HG02840 (cell line): ENCODE measurements around the gene GFRA4.

Experiments used
- ATAC-seq: cut with Tn5 transposase; IDR thresholded peaks from one replicate; pipeline ENCODE4 v1.9.1; 2021; ENCODE audit warnings: mild to moderate bottlenecking, moderate library complexity, moderate number of reproducible peaks; ENCODE audit not compliant: unreplicated experiment, low FRiP score

Gene GFRA4

GRCh38 chr20:3696200-3696599 lies 33.0 kb upstream of the GFRA4 start:
- ATAC-seq = no peak

- ATAC-seq = no peak
Observed at GRCh38 chr20:3694864-3695263, 31.7 kb upstream of the GFRA4 start.

- ATAC-seq = no peak
Observed at GRCh38 chr20:3693376-3693775, 30.2 kb upstream of the GFRA4 start.

GRCh38 chr20:3692706-3693294 lies 29.6 kb upstream of the GFRA4 start:
- ATAC-seq = no peak

GRCh38 chr20:3691897-3692296 lies 28.7 kb upstream of the GFRA4 start:
- no peak for ATAC-seq

- no peak for ATAC-seq
Observed at GRCh38 chr20:3691306-3691705, 28.1 kb upstream of the GFRA4 start.

GRCh38 chr20:3690413-3690812 lies 27.2 kb upstream of the GFRA4 start:
- no peak for ATAC-seq

GRCh38 chr20:3689978-3690377 lies 26.8 kb upstream of the GFRA4 start:
- ATAC-seq = no peak

- ATAC-seq = no peak
Observed at GRCh38 chr20:3687655-3688054, 24.5 kb upstream of the GFRA4 start.

- ATAC-seq = no peak
Observed at GRCh38 chr20:3686867-3687321, 23.7 kb upstream of the GFRA4 start.

GRCh38 chr20:3686421-3686820 lies 23.2 kb upstream of the GFRA4 start:
- no peak for ATAC-seq

- ATAC-seq = no peak
Observed at GRCh38 chr20:3685341-3685740, 22.1 kb upstream of the GFRA4 start.

GRCh38 chr20:3681931-3682781 lies 19.0 kb upstream of the GFRA4 start, which contains the start of gene ADAM33:
ADAM33 (minus strand) TSS chr20:3682010; CDS start chr20:3682004, 6 bp downstream.
- no peak for ATAC-seq

GRCh38 chr20:3681352-3681930 lies 18.2 kb upstream of the GFRA4 start:
- ATAC-seq = no peak

GRCh38 chr20:3680701-3681351 lies 17.6 kb upstream of the GFRA4 start:
- ATAC-seq = no peak

- no peak for ATAC-seq
Observed at GRCh38 chr20:3679749-3680700, 16.8 kb upstream of the GFRA4 start.

GRCh38 chr20:3678856-3679720 lies 15.9 kb upstream of the GFRA4 start:
- no peak for ATAC-seq

- no peak for ATAC-seq
Observed at GRCh38 chr20:3678198-3678597, 15.0 kb upstream of the GFRA4 start.

GRCh38 chr20:3677733-3678132 lies 14.5 kb upstream of the GFRA4 start:
- no peak for ATAC-seq
